ENCODE results near the gene INHBC.

DNA sequence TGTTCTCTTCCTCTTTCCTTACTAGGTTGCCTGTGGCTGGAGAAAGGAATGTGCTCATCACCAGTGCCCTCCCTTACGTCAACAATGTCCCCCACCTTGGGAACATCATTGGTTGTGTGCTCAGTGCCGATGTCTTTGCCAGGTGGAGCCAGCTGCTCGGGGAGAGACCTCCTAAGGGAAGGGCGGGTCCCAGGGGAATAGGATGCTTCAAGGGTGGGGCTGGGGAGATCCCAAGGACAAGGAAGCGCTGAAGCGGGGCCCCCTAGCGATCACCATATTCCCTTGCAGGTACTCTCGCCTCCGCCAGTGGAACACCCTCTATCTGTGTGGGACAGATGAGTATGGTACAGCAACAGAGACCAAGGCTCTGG is 63.5 kb downstream of the INHBC start:
- TF ChIP-seq, protein P1, sequence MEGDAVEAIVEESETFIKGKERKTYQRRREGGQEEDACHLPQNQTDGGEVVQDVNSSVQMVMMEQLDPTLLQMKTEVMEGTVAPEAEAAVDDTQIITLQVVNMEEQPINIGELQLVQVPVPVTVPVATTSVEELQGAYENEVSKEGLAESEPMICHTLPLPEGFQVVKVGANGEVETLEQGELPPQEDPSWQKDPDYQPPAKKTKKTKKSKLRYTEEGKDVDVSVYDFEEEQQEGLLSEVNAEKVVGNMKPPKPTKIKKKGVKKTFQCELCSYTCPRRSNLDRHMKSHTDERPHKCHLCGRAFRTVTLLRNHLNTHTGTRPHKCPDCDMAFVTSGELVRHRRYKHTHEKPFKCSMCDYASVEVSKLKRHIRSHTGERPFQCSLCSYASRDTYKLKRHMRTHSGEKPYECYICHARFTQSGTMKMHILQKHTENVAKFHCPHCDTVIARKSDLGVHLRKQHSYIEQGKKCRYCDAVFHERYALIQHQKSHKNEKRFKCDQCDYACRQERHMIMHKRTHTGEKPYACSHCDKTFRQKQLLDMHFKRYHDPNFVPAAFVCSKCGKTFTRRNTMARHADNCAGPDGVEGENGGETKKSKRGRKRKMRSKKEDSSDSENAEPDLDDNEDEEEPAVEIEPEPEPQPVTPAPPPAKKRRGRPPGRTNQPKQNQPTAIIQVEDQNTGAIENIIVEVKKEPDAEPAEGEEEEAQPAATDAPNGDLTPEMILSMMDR (IDR thresholded peaks at IDR 0.05 in 4 of 5, conservative IDR thresholded peaks at IDR 0.05 in 1 of 5), result no peak
- no peak for TF ChIP-seq POLR2A (IDR thresholded peaks at IDR 0.05)
